Upper lobe of left lung (tissue), 4 donors: ENCODE data around the gene FN3KRP.

Source experiments
- POLR2A ChIP-seq, 4 donors: fragments of 450-650 bp; IDR thresholded peaks; one replicate each; pipeline ENCODE4 v1.5.1; 2016 to 2017; ENCODE audit warnings: antibody characterized with exemption in 4 of 4, mild to moderate bottlenecking in 2 of 4
- POLR2AphosphoS5 ChIP-seq, 2 donors: sonication (generic); formaldehyde crosslinking; IDR thresholded peaks; one replicate each; pipeline ENCODE4 v1.5.1; 2017; ENCODE audit warnings: antibody characterized with exemption in 2 of 2
- TF ChIP-seq, protein P1 (sequence below), 6 experiments: fragments of 450-650 bp in 4 of 6; fragments of 200-600 bp in 2 of 6; sonication (generic) in 2 of 6; IDR thresholded peaks; one replicate each; pipeline ENCODE4 v1.5.1; 2016 to 2019; ENCODE audit warnings: antibody characterized with exemption in 6 of 6

DNA sequence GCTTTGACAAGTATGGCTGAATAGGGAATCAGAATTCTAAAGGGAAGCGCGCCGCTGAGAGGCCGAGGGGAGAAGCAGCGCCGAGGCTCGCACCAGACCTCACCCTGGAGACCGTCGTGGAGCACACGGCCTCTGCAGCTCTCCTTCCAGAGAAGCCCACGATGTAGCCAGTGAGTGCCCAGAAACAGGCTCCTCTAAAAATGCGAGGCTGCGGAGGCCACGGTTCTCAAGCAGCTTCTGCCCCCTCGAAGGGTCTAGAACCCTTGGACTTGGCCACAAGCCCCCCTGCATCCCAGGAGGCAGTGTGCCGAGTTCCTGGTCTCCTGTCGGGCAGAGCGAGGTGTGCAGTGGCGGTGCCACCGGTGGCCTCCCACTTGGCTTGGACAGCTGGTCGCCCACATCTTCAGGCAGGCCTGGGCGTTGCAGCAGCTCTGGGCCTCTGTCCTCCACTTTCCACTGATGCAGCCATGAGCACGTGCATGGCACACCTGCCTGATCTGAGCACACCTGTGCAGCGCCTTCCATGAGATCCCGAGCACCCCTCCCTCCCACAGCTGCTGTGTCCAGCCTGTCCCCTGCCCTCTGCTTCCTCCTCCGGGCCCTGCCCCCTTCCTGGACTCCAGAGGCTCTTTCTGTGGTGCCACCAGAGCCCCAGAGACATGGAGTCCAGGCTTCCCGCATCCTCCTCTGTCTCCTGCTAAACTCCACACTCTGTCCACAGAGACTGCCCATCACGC, 49.4 kb upstream of the FN3KRP start:
- TF ChIP-seq POLR2A (IDR thresholded peaks at IDR 0.05), result no peak
- TF ChIP-seq, protein P1, sequence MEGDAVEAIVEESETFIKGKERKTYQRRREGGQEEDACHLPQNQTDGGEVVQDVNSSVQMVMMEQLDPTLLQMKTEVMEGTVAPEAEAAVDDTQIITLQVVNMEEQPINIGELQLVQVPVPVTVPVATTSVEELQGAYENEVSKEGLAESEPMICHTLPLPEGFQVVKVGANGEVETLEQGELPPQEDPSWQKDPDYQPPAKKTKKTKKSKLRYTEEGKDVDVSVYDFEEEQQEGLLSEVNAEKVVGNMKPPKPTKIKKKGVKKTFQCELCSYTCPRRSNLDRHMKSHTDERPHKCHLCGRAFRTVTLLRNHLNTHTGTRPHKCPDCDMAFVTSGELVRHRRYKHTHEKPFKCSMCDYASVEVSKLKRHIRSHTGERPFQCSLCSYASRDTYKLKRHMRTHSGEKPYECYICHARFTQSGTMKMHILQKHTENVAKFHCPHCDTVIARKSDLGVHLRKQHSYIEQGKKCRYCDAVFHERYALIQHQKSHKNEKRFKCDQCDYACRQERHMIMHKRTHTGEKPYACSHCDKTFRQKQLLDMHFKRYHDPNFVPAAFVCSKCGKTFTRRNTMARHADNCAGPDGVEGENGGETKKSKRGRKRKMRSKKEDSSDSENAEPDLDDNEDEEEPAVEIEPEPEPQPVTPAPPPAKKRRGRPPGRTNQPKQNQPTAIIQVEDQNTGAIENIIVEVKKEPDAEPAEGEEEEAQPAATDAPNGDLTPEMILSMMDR (IDR thresholded peaks at IDR 0.05), result no peak
- TF ChIP-seq POLR2AphosphoS5 (IDR thresholded peaks at IDR 0.05), result no peak
